Muscle layer of colon (tissue), 2 donors: Measurements from ENCODE around the gene LKAAEAR1.
A peak's percentile ranks its signal among the peaks of the same experiment; 100 is the strongest.

Experiments used
- H3K27ac ChIP-seq: one replicate; pipeline ENCODE4 v1.7.0; 2013; ENCODE audit warnings: low read depth, mild to moderate bottlenecking, low read length, moderate library complexity
- H3K27me3 ChIP-seq, 2 donors: one replicate each; pipeline ENCODE4 v1.7.0; 2013; ENCODE audit warnings: low read length in 2 of 2, mild to moderate bottlenecking in 2 of 2; ENCODE audit not compliant: insufficient read depth in 2 of 2, control insufficient read depth in 1 of 2
- H3K36me3 ChIP-seq: one replicate; pipeline ENCODE4 v1.7.0; 2013; ENCODE audit warnings: mild to moderate bottlenecking, low read length; ENCODE audit not compliant: insufficient read depth
- H3K4me1 ChIP-seq: one replicate; pipeline ENCODE4 v1.7.0; 2013; ENCODE audit warnings: mild to moderate bottlenecking, low read length; ENCODE audit not compliant: insufficient read depth
- H3K4me3 ChIP-seq, 2 donors: one replicate each; pipeline ENCODE4 v1.7.0; 2013; ENCODE audit warnings: low read length in 2 of 2, low read depth in 1 of 2, mild to moderate bottlenecking in 1 of 2, moderate library complexity in 1 of 2
- H3K9ac ChIP-seq: one replicate; pipeline ENCODE4 v1.7.0; 2013; ENCODE audit warnings: low read length
- H3K9me3 ChIP-seq: one replicate; pipeline ENCODE4 v1.7.0; 2013; ENCODE audit warnings: mild to moderate bottlenecking, low read length
- donor health status: abdominal sarcoma.
- donor health status: Adenocarcinoma of cecum.

The LKAAEAR1 gene

DNA sequence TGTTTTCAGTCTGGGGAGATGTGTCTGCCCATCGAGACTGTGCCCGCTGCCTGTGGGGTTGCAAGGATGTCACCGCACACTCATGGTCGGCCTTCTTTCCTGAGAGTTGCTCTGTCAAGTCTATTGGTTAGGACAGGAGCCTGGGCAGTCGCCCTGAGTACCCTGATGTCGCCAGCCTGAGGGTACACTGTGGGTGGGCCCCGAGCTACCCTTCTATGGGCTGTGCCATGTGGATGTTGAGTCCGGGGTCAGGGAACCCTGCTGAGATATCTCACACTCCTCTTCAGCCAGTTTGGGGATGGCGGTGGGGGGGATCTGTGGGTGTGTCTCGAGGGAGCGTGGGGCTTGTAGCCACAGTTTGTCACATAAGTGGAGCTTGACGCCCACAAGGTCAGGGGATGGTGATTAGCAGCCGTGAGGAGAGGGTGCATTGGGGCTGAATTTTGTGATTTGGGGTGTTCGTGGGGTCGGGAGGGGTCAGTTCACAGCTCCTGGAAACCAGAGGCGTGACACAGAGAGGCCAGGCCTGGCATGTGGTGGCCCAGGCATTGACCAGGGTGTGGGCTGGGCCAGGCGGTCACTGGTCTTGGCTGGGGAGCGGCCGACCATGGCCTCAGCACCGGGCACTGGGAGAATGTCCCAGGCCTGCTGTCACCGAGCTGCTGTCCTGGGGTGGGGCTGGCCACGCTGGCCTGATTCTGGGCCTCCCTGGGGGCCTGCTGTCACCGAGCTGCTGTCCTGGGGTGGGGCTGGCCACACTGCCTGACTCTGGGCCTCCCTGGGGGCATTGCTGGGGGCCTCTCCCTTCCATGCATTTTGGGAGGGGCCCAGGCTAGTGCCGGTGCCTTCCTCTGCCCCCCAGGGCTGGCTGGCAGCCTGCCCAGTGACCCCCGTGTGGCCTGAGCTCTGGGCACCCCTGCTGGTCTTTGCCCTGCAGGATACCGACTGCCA is 24.8 kb upstream of the LKAAEAR1 start:
- Histone ChIP-seq H3K9ac (no peak overlapping the region), H3K9me3 (no peaks in the 10 kb centered on the region), H3K4me1 (no peaks in the 10 kb centered on the region), H3K36me3 (no peaks in the 10 kb centered on the region), H3K27ac (no peak overlapping the region), H3K4me3 (no peak overlapping the region), H3K27me3 (peaks cover 0 to 15% of the 10 kb centered on the region in 2 donors)

DNA sequence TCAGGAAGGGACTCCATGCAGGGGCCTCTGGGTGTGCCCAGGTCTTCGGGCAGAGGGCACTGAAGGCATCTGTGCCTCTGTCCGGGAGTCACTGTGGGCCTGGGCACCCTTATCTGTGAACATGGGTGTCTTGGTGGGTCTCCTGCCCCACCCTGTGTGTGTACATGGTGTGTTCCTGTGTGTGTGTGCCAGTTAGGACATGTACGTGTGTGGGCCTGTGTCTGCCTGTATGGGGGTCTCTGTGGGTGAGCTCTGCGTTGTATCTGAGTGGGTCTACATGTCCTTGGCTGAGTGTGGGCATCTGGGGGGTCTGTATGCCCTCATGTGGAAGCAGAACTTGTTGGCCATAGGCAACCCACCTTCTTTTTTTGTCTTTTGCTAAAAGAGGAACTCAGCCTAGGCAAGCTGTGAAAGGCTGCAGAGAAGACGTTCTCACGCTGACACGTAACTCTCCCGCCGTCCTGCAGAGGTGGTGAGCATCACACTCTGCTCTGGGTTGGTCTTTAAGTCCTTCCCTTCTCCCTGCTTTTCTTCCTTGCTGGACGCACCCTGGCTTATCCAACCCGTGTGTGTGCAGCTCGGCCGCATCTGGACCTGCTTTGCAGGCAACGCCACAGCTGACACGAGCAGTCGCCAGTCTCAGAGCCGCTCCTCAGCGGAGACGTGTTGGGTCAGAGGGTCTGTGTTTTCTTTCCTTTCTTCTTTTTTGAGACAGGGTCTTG is 23.7 kb upstream of the LKAAEAR1 start:
- no peak overlapping the region for H3K27ac ChIP-seq
- H3K4me1 ChIP-seq: no peaks in the 10 kb centered on the region
- no peaks in the 10 kb centered on the region for H3K9me3 ChIP-seq
- no peak overlapping the region for H3K4me3 ChIP-seq
- peaks cover 0 to 25% of the 10 kb centered on the region in 2 donors for H3K27me3 ChIP-seq
- no peak overlapping the region for H3K9ac ChIP-seq
- H3K36me3 ChIP-seq: no peaks in the 10 kb centered on the region

DNA sequence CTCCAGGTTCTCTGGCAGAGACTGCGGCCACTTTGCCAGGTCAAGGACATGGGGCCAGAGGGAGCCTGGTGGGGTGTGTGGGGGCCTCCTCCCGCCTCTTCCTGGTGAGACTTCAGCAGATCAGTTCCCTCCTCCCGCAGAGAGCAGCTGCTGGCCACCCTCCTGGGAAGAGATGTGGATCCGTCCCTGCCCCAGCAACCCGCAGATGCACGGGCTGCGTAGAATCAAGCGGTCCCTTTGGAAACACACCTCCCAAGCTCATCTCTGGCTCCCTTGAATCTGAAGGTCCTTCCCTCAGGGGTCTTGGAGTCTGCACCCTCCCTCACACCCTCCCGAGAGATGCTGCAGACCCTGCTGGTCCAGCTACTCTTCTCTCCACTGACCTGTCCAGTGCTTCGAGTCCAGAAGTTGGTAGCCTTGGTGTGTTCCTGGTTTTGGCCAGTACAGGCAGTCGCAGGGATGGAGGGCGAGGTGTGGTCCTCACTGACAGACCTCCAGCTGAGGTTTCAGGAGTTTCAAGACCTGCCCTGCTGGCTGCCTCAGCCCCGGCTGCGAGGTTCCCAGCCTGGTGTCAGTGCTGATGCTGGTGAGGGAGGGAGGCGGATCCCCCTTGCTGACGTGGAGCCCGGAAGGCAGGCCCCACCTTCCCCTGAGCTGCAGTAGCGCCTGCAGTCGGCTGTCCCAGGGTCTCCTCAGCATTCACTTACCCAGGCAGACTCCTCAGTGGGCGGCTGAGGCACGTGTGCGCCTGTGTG is 23.0 kb upstream of the LKAAEAR1 start, which contains the start of gene NPBWR2:
Gene NPBWR2 (minus strand): TSS at position 585 of the 755 bp plus-strand sequence. CDS start 734 bp downstream, outside the sequence.
- H3K9ac ChIP-seq: no peak within 1 kb of the TSS
- H3K27ac ChIP-seq: no peak within 1 kb of the TSS
- no peaks in the 10 kb centered on the region for H3K4me1 ChIP-seq
- H3K36me3 ChIP-seq: no peaks in the 10 kb centered on the region
- H3K27me3 ChIP-seq: peaks cover 0 to 32% of the 10 kb centered on the region in 2 donors
- no peaks in the 10 kb centered on the region for H3K9me3 ChIP-seq
- no peak within 1 kb of the TSS for H3K4me3 ChIP-seq

DNA sequence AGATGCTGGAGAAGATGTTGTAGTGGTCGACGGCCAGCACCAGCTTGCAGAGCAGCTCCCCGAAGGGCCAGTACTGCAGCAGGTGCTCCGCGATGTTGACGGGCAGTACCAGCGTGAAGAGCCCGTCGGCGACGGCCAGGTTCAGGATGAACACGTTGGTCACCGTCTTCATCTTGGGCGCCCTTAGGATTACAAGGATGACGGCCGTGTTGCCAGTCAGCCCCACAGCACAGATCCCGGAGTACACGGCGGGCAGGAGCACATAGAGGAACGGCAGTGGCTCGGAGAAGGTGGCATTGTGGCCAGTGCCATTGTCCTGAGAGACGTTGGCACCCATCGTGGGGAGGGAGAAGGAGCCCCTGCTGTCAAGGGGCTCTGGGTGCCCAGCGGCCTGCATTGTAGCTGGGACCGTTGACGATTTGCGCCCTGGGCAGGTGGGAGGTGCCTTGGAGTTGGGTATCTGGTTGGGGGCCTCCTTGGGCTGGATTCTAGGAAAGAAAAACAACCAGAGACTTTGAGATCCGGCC is 22.3 kb upstream of the LKAAEAR1 start:
- Histone ChIP-seq H3K27ac (no peak overlapping the region), H3K27me3 (peaks cover 4 to 39% of the 10 kb centered on the region in 2 donors), H3K9ac (no peak overlapping the region), H3K4me3 (no peak overlapping the region), H3K4me1 (no peaks in the 10 kb centered on the region), H3K36me3 (no peaks in the 10 kb centered on the region), H3K9me3 (no peaks in the 10 kb centered on the region)

DNA sequence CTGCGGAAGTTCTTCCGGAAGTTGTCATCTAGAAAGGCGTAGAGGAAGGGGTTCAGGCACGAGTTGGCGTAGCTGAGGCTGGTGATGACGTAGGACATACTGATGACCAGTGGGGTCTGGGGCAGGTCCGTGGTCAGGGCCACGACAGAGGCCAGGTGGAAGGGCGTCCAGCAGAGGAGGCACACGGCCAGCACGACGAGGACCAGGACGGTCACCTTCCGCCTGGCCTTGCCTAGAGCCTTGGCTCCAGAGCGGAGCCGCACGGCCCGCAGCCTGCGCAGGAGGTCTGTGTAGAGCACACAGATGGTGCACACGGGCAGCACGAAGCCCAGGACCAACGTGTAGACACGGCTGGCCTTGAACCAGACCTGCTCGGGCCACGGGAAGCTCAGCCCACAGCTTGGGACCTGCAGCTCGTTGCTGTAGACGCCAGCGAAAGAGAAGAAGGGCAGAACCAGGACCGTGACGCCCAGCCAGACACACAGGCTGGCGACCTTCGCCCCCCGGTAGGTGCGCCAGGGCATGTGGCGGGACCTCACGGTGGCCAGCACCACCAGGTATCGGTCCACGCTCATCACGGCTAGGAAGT is 21.7 kb upstream of the LKAAEAR1 start:
- H3K4me3 ChIP-seq: no peak overlapping the region
- no peaks in the 10 kb centered on the region for H3K36me3 ChIP-seq
- peaks cover 9 to 45% of the 10 kb centered on the region in 2 donors for H3K27me3 ChIP-seq
- H3K9me3 ChIP-seq: no peaks in the 10 kb centered on the region
- no peak overlapping the region for H3K9ac ChIP-seq
- no peak overlapping the region for H3K27ac ChIP-seq
- H3K4me1 ChIP-seq: no peaks in the 10 kb centered on the region

DNA sequence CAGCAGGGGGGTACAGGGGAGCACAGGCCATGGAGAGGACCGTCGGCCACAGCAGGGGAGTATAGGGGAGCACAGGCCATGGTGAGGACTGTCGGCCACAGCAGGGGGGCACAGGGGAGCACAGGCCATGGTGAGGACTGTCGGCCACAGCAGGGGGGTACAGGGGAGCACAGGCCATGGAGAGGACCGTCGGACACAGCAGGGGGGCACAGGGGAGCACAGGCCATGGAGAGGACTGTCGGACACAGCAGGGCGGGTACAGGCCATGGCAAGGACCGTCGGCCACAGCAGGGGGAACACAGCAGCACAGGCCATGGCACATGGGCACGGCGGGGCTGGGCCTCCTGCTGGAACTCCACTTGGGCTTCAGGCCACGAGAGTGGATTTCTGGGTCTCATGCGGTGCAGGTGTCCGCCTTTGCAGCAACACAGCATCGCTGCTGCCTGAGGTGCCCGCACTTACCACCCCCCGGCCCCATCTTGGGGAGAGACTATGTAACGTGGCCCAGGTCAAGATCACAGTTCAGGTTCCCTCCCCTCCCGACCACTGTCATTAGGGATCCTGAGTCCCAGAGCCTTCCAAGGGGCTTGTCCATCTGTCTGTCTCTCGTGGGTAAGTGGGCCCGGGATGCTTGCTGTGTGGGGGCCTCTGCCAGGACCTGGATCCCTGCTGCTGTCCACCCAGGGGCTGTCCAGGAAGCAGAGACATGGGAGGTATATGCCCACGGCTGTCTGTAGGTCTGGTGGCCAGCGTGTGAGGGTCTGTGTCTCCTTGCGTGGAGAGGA is 20.7 kb upstream of the LKAAEAR1 start:
- H3K36me3 ChIP-seq: no peaks in the 10 kb centered on the region
- no peak overlapping the region for H3K4me3 ChIP-seq
- H3K27ac ChIP-seq: no peak overlapping the region
- H3K9ac ChIP-seq: no peak overlapping the region
- H3K4me1 ChIP-seq: no peaks in the 10 kb centered on the region
- H3K27me3 ChIP-seq: peaks cover 14 to 51% of the 10 kb centered on the region in 2 donors
- no peaks in the 10 kb centered on the region for H3K9me3 ChIP-seq

DNA sequence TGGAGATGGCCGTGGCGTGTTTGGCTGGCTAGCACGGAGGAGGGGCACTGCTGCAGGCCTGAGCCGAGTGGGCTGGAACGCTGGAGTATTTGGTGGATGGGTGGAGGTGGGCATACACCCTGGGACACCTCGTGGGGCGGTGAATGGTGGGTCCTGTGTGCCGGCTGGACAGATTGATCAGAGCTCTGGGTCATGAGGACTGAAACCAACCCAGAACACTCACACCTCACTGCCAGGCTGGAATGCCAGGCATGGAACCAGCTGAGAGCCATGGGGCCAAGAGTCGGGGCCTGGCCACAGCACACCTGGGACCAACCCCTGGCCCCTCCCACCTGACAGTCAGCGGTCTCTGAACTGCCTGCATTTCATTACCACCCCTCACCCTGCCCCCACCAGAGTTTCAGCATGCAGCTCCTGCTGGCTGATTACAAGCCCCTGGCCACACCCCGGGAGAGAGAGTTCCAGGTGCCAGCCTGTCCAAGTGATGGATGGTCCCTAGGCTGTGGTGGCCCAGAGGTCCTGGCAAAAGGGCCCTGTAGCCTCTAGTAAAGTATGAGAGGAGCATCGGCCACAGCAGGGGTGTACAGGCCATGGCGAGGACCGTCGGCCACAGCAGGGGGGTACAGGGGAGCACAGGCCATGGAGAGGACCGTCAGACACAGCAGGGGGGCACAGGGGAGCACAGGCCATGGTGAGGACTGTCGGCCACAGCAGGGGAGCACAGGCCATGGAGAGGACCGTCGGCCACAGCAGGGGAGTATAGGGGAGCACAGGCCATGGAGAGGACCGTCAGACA is 19.9 kb upstream of the LKAAEAR1 start:
- Histone ChIP-seq H3K9me3 (no peaks in the 10 kb centered on the region), H3K27me3 (peaks cover 14 to 53% of the 10 kb centered on the region in 2 donors), H3K4me1 (no peaks in the 10 kb centered on the region), H3K4me3 (no peak overlapping the region), H3K27ac (no peak overlapping the region), H3K9ac (no peak overlapping the region), H3K36me3 (no peaks in the 10 kb centered on the region)

DNA sequence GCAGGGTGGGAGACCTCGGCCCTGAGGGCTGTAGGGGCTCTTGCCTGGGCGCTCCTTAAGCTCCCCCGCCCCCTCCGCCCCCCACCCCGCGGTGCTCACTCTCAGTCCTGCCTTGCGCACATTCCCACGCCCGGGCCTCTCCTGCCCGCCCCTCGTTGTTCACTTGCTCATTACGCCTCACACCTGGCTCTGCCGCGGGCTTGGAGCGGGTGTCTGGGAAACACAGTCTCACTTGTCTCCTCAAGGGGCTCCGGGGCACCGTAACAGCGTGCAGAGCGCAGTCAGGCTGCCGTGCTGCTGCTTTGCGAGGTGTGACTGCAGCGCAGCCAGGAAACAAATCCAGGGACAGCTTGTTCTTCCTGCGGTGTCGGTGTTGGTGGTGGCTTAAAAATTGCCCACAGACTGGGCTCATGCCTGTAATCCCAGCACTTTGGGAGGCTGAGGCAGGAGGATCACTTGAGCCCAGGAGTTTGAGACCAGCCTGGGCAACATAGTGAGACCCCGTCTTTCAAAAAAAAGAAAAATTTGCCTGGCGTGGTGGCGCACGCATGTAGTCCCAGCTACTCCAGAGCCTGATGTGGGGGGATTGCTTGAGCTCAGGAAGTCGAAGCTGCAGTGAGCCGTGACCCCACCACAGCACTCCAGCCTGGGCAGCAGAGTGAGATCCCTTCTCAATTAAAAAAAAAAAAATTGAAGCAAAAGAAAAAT is 18.6 kb upstream of the LKAAEAR1 start:
- Histone ChIP-seq H3K4me3 (no peak overlapping the region), H3K4me1 (no peaks in the 10 kb centered on the region), H3K9me3 (no peaks in the 10 kb centered on the region), H3K36me3 (no peaks in the 10 kb centered on the region), H3K27ac (no peak overlapping the region), H3K9ac (no peak overlapping the region), H3K27me3 (peaks cover 14 to 53% of the 10 kb centered on the region in 2 donors)

DNA sequence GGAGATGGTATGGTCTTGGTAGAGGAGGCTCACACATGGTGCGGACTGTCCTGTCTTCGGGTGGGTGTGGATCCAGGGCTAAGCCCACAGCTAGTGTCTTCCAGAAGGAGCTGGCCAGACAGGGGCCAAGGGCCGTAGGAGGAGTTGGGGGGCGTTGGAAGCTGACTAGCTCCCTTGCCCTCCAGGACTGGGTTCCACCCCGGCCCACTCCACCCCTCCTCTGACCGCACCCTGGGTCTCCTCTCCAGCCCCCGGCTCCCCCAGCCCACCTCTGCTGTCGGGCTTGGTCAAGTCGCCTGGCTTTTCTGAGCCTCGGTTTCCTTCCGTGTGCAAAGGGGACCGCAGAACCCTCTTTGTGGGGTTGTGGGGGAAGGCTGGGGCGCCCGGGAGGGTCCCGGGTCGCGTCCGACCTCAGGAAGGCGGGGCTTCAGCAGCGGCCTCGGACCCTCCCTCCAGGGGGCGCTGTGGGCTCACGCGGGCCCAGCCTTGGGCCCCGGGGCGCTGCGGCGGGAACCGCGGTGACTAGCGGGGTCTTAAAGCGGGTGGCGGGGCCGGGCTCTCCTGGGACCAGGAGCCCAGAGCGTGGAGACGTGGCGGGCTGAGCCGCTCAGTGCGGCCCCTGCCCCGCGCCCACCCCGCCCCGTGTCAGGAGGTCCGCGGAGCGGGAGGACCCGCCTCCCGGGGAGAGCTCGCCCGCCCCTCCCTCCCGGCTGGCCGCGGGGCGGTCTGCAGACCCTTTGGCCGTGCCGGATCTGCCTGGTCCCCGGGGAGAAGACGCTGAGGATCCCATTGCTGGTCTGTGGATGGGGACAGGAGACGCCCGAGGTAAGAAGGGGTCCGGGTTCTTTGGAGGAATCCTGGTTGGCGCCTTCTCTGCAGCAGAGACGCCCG is 17.8 kb upstream of the LKAAEAR1 start:
- H3K27ac ChIP-seq: no peak overlapping the region

More for the DNA sequence above, 17.8 kb upstream of the LKAAEAR1 start:
- H3K27me3 ChIP-seq: peaks cover 14 to 53% of the 10 kb centered on the region in 2 donors
- H3K9me3 ChIP-seq: no peaks in the 10 kb centered on the region
- no peaks in the 10 kb centered on the region for H3K36me3 ChIP-seq
- peak overlapping the region in 1 of 2 donors; percentile 38 for H3K4me3 ChIP-seq
- H3K9ac ChIP-seq: no peak overlapping the region
- no peaks in the 10 kb centered on the region for H3K4me1 ChIP-seq
